HG03064 (cell line): ENCODE measurements around the gene SMIM15.

ENCODE experiments used
- ATAC-seq: cut with Tn5 transposase; IDR thresholded peaks from one replicate; pipeline ENCODE4 v1.9.1; 2021; ENCODE audit warnings: low read depth; ENCODE audit not compliant: unreplicated experiment

Gene SMIM15

GRCh38 chr5:61160497-61160896 lies 1.8 kb downstream of the SMIM15 start:
- ATAC-seq = no peak

DNA sequence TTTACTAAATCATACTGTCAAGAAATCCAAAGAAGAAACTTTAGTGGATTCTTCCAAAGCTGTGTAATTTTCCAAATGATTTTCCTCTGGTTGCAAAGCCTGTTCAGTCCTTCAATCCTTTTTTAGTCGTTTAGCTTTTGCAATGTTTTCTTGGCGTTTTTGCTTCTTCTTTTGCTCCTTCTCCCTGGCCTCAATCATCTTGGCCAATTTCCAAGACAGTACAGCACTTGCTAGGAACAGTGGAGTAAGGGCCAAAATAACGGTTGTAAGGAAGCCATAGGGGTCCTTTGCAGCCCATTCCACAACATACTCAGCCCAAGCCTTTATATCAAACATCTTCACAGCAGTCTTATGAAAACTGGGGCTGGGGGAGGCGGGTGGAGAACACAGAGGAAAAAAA lies 2.4 kb downstream of the SMIM15 start:
- ATAC-seq = no peak

DNA sequence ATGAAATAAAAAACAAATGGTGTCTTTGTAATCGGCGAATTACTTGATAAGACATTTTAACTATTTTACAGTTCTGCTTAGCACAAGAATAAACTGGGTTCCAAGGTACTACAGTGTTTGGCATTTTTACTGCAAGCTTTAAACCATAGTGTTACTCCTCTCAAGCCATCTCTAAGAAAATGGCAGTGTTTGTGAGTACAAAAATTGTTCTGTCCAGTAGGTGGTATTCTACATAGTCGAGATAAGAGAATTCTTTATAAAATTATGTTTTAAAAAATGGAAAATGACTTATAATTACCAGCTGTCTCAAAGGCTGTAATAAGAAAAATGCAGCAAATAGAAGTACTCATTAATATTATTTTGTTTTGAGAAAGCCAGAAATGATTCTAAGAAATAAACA lies 3.2 kb downstream of the SMIM15 start:
- ATAC-seq = no peak

DNA sequence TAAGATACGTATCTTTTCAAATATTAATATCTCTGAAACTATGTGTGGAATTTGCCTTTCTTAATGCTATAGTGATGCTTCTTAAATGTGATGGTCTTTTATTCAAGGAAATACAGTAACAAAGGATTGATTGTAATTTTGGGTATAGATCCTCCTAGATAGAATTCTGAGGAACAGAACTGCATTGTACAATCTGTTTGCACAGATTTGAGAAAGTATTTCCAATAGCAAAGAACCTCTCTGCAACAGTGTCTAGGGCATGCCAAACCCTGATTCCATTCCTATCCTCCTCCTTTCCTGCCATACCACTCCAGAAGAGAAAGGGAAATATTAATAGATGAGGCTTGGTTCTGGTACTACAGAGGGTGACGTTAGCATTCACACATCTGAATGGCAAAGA lies 10.4 kb downstream of the SMIM15 start:
- no peak for ATAC-seq

DNA sequence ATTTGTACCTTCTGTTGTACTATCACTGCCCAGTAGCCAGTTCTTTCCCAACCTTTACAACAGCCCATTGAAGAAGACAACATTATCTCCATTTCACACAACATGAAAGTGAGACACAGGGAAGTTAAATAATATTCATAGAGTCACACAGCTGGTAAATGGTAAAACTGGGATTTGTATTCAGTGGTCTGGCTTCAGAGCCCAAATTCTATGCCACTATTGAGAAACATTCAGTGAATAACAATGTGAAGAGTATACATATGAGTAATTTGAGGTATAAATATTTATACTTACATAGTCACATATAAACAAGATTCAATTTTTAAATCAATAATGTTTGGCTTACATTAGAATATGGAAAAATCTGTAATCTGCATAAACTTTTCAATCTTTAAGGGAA lies 13.8 kb downstream of the SMIM15 start:
- ATAC-seq = no peak

GRCh38 chr5:61142811-61143210 lies 19.5 kb downstream of the SMIM15 start:
- ATAC-seq = no peak

DNA sequence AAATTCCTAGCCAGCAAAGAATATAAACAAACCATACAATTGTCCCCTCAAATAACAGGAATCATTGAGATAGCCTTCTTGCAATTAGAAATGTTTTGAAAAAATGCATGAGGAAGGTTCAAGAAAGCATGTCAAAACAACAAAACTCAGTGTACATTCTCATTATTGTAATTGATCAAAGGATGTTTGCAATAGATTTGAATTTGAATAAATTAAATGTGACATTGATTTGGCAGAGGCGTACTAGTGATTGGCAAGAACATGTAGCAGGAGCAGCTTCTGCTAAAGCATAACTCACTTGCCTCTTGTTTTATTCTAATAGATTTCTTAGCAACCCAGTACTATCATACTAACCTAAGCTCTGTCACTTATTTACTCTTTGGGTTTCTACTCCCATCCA lies 19.9 kb downstream of the SMIM15 start:
- no peak for ATAC-seq

DNA sequence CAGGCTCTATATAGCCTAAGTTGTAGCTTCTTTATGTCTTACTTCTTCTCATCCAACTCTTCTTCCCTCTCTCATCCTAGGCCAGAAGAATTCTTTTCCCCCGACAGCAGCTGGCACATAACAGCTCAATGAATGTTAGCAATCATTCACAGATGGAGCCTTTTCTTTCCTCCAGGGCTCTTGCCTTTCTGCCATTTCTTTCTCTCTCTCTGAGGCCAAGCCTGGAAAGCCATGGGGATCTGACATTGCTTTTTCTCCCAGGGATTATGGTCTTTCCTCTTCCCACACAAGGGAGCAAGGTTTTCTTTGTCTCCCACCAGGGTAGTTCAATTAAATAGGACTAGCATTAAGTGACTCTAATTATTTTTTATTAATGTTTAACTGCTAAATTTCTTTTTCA lies 20.5 kb downstream of the SMIM15 start:
- no peak for ATAC-seq

DNA sequence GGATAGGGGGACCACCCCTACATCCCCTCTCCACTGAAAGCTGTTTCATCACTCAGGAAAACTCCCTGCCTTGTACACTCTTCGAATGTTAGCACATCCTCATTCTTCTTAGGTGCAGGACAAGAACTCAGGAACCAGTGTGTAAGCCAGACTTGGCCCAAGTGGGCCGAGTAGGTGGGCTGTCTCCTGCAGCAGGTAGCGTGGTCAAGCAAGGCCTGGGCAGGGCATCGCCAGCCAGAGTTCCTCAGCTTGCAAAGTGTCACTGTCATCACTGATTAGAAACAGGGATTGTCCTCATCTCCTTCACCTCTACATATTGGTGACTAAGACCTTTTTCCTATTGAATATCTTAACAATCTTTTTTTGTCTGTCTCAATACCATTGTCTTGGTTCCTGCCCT lies 22.3 kb downstream of the SMIM15 start:
- no peak for ATAC-seq

DNA sequence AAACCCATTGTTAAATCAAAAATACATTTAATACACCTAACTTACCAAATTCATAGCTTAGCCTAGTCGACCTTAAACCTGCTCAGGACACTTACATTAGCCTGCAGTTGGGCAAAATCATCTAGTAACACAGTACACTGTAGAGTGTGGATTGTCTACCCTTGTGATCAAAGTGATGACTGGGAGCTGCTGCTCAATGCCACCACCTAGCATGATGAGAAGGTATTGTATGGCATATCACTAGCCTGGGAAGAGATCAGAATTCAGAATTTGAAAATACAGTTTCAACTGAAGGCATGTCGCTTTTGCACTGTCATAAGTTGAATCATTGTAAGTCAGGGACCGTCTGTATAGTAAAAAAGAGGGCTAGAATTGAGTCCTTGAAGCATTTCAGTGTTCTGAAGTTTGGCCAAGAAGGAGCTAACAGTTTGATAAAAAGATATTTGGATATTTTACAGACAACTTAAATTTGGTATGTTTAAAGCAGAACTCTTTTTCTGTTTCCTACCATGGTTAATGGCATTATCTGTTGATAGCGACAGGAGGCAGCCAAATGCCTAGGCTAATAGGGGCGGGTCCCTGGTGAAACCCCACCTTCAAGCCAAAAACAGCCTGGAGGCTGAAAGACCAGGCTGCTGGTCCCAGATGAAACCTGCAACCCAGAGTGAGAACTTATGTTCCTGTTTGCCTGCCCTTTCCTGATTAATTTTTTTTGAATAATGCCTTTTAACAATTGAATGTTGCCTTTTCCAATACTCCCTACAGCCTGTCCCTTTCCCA lies 23.0 kb downstream of the SMIM15 start:
- no peak for ATAC-seq

DNA sequence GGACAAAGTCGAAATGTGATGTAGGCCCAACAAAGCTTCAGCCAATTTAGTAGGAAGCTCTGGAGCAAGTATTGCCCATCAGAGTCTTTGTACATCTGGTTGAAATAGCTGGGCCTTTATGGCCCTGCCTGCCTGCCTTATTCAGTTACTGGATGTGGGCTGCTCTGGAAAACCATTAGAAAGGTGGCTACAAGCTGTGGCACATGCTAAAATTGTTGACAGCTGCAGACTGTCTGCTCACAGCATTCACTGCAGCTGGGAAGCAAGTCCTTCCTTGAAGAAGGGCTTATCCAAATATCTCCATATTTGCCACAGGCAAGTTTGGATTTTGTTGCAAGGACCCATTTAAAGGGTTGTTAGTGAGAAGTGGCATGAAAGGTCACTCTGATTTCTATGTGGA lies 24.4 kb downstream of the SMIM15 start:
- no peak for ATAC-seq

DNA sequence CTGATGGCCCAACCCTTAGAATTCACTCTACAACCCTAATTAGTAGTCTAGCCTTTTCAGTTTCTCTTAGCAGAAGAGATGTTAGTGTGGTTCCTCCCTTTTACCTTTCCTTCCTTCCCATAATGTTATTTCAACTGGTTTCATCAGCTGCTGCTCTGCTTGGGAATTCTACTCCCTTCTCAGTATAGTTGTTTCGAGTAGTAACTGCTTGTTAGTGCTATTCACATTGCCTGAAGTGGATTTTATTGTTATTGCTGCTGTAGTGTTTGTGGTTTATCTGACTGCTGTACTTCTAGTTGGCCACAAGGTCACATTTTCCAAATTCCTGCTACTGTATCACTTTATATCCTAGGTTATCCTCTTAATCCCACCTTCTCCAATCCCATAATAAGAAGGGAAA lies 29.7 kb downstream of the SMIM15 start:
- no peak for ATAC-seq

- no peak for ATAC-seq
These were observed 32.0 kb downstream of the SMIM15 start for GRCh38 chr5:61130289-61130688.

GRCh38 chr5:61123145-61123544 lies 39.1 kb downstream of the SMIM15 start:
- ATAC-seq = no peak

DNA sequence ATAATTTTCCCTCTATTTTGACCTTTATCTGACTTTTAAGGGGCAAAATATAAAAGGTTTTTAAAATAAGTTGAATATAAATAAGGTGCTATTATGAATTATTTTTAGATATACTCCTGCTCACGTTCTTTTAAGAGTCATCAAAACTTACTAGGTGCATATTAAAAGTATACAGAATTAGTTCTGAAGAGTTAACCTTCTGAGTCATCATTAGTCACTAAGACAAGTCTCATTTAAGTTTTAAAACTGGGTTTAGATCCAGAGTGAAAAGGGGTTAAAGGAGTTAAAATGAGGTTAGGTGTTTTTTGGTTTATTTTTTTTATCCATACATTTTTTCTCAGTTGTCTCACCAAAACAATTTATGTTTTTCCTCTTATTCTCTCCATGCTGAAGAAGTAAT lies 41.7 kb downstream of the SMIM15 start:
- no peak for ATAC-seq

DNA sequence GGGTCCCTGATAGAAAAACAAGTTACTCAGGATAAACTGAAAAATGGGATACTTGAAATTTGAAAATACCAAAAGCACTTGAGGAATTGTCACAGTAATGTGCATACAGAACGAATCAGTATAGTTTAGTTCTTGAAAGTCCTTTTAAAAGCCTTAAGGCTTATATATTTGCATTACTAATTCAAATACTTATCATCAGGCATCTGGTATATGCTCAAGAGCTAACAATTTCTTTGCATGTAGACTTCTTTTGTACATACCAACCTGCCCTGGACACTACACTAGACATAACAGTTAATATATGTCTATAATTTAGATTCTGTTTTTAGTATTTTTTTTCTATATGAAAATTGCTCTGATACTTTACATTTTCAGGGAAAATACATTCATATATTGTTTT lies 43.2 kb downstream of the SMIM15 start:
- ATAC-seq = no peak

- no peak for ATAC-seq
These were observed 46.3 kb downstream of the SMIM15 start for GRCh38 chr5:61115968-61116367.

- ATAC-seq = no peak
These were observed 47.8 kb downstream of the SMIM15 start for GRCh38 chr5:61114441-61114840.
